ENCODE measurements around the gene OR13C9.
"Not testable (repeated sequence)": the region's sequence is repeated elsewhere in the genome, so short reads cannot be mapped to it uniquely, and the experiment has no call there.

The OR13C9 gene

GRCh38 chr9:104618104-104618503 is at the start of gene OR13C9:
Gene OR13C9, minus strand, starts transcription at chr9:104618204. Its CDS starts 0 bp downstream, at chr9:104618204.
- DNase-seq, result no peak

GRCh38 chr9:104658496-104659195 is 40.6 kb upstream of the OR13C9 start:
- intact Hi-C loops (cut with DNase I), result no loop called here
- DNase-seq, result no peak

More at GRCh38 chr9:104618104-104618503, at the start of gene OR13C9:
- intact Hi-C loops (cut with DNase I), result no loop called here

GRCh38 chr9:104635456-104635855 is 17.5 kb upstream of the OR13C9 start:
- DNase-seq, result no peak
- intact Hi-C loops (cut with DNase I), result no loop called here

- DNase-seq, result peak in 2 of 10 donors; percentile 53 to 77
Measured at GRCh38 chr9:104633976-104634520, 16.0 kb upstream of the OR13C9 start.

GRCh38 chr9:104625964-104626363 is 8.0 kb upstream of the OR13C9 start:
- DNase-seq; intact Hi-C loops (cut with DNase I): not testable (repeated sequence)

More at GRCh38 chr9:104633976-104634520, 16.0 kb upstream of the OR13C9 start:
- intact Hi-C loops (cut with DNase I), result no loop called here

- DNase-seq, result no peak
- intact Hi-C loops (cut with DNase I), result no loop called here
Measured at GRCh38 chr9:104617418-104617817, 586 bp downstream of the OR13C9 start.

- DNase-seq, result no peak
- intact Hi-C loops (cut with DNase I), result no loop called here
Measured at GRCh38 chr9:104611213-104611612, 6.8 kb downstream of the OR13C9 start.

GRCh38 chr9:104608336-104608735 is 9.7 kb downstream of the OR13C9 start:
- intact Hi-C loops (cut with DNase I), result no loop called here
- no peak for DNase-seq

GRCh38 chr9:104606152-104606551 is 11.9 kb downstream of the OR13C9 start:
- intact Hi-C loops (cut with DNase I), result no loop called here
- DNase-seq, result no peak

- DNase-seq; intact Hi-C loops (cut with DNase I): not testable (repeated sequence)
Measured at GRCh38 chr9:104605527-104605926, 12.5 kb downstream of the OR13C9 start, which contains the start of gene OR13C2. Gene OR13C2, minus strand, starts transcription at chr9:104605627. Its CDS starts 0 bp downstream, at chr9:104605627.

- intact Hi-C loops (cut with DNase I), result no loop called here
- no peak for DNase-seq
Measured at GRCh38 chr9:104604801-104605200, 13.2 kb downstream of the OR13C9 start.

GRCh38 chr9:104599313-104599712 is 18.7 kb downstream of the OR13C9 start, which contains the start of gene OR13C5:
Gene OR13C5, minus strand, starts transcription at chr9:104599413. Its CDS starts 0 bp downstream, at chr9:104599413.
- intact Hi-C loops (cut with DNase I); DNase-seq: not testable (repeated sequence)

- DNase-seq; intact Hi-C loops (cut with DNase I): not testable (repeated sequence)
Measured at GRCh38 chr9:104598749-104599148, 19.3 kb downstream of the OR13C9 start.

GRCh38 chr9:104589626-104590025 is 28.4 kb downstream of the OR13C9 start:
- intact Hi-C loops (cut with DNase I), result no loop called here
- DNase-seq, result no peak

- intact Hi-C loops (cut with DNase I), result no loop called here
- DNase-seq, result no peak
Measured at GRCh38 chr9:104586496-104587180, 31.4 kb downstream of the OR13C9 start.

- intact Hi-C loops (cut with DNase I), result no loop called here
- DNase-seq, result no peak
Measured at GRCh38 chr9:104580562-104580961, 37.4 kb downstream of the OR13C9 start.

GRCh38 chr9:104577263-104577662 is 40.7 kb downstream of the OR13C9 start:
- intact Hi-C loops (cut with DNase I), result no loop called here
- no peak for DNase-seq

GRCh38 chr9:104575456-104575855 is 42.5 kb downstream of the OR13C9 start:
- intact Hi-C loops (cut with DNase I), result no loop called here
- no peak for DNase-seq

GRCh38 chr9:104572612-104573011 is 45.4 kb downstream of the OR13C9 start:
- intact Hi-C loops (cut with DNase I), result no loop called here
- no peak for DNase-seq

GRCh38 chr9:104568868-104569267 is 49.1 kb downstream of the OR13C9 start, which contains the start of gene OR13C8:
Gene OR13C8, plus strand, starts transcription at chr9:104569168. Its CDS starts 0 bp downstream, at chr9:104569168.
- intact Hi-C loops (cut with DNase I), result no loop called here
- no peak for DNase-seq
